GM18498 (cell line): ENCODE results near the gene TRDN.
"Not testable (repeated sequence)": the region's sequence is repeated elsewhere in the genome, so short reads cannot be mapped to it uniquely, and the experiment has no call there.

ENCODE experiments used
- ATAC-seq: cut with Tn5 transposase; IDR thresholded peaks from one replicate; pipeline ENCODE4 v1.9.1; 2021; ENCODE audit warnings: mild to moderate bottlenecking, moderate library complexity; ENCODE audit not compliant: unreplicated experiment

Gene TRDN

GRCh38 chr6:123635144-123635543, 1.6 kb downstream of the TRDN start:
- no peak for ATAC-seq

GRCh38 chr6:123632641-123633040, 4.1 kb downstream of the TRDN start:
- no peak for ATAC-seq

GRCh38 chr6:123629258-123629941, 7.3 kb downstream of the TRDN start:
- ATAC-seq = no peak

- no peak for ATAC-seq
Observed at GRCh38 chr6:123625696-123626095, 11.1 kb downstream of the TRDN start.

GRCh38 chr6:123622780-123623179, 14.0 kb downstream of the TRDN start:
- ATAC-seq = no peak

GRCh38 chr6:123619156-123619555, 17.6 kb downstream of the TRDN start:
- ATAC-seq = no peak

- ATAC-seq = no peak
Observed at GRCh38 chr6:123616942-123617341, 19.8 kb downstream of the TRDN start.

- no peak for ATAC-seq
Observed at GRCh38 chr6:123616016-123616415, 20.7 kb downstream of the TRDN start.

- no peak for ATAC-seq
Observed at GRCh38 chr6:123610779-123611178, 26.0 kb downstream of the TRDN start.

- ATAC-seq = no peak
Observed at GRCh38 chr6:123604067-123604466, 32.7 kb downstream of the TRDN start.

- ATAC-seq = peak; percentile 69
Observed at GRCh38 chr6:123598011-123598410, 38.7 kb downstream of the TRDN start.

GRCh38 chr6:123594776-123595175, 42.0 kb downstream of the TRDN start:
- ATAC-seq = no peak

- ATAC-seq = no peak
Observed at GRCh38 chr6:123592426-123592825, 44.3 kb downstream of the TRDN start.

- no peak for ATAC-seq
Observed at GRCh38 chr6:123589973-123590372, 46.8 kb downstream of the TRDN start.

GRCh38 chr6:123589317-123589716, 47.4 kb downstream of the TRDN start:
- no peak for ATAC-seq

- no peak for ATAC-seq
Observed at GRCh38 chr6:123588546-123588895, 48.2 kb downstream of the TRDN start.

GRCh38 chr6:123587838-123588545, 48.8 kb downstream of the TRDN start:
- ATAC-seq = no peak

GRCh38 chr6:123587407-123587806, 49.3 kb downstream of the TRDN start:
- not testable (repeated sequence) for ATAC-seq

- ATAC-seq = no peak
Observed at GRCh38 chr6:123580331-123580730, 56.4 kb downstream of the TRDN start.

GRCh38 chr6:123575188-123575587, 61.6 kb downstream of the TRDN start:
- ATAC-seq = no peak

- ATAC-seq = no peak
Observed at GRCh38 chr6:123570813-123571684, 65.7 kb downstream of the TRDN start.

- no peak for ATAC-seq
Observed at GRCh38 chr6:123569575-123569974, 67.2 kb downstream of the TRDN start.
